IMR-90 (cell line): ENCODE data around the gene NEURL1B. TPM values are rescaled to one million over a fixed set of nuclear protein-coding genes. Genes with fewer than 3 reads are reported as not detected.

Source experiments
- ATAC-seq: fragments of 200-7000 bp; cut with Tn5 transposase; 2 replicates; pipeline ENCODE4 v1.9.1; 2020; ENCODE audit warnings: low read depth, mild to moderate bottlenecking, moderate library complexity
- BruUV-seq: library from RNA; stranded (reverse); fragments of 400-500 nt; replicated peaks from 2 replicates; lab custom pipeline; 2021; lab: Mats Ljungman, UMichigan
- CTCF ChIA-PET: fragments of 300-600 bp; formaldehyde crosslinking; extraction: SDS; loops from one replicate; lab custom pipeline; 2021; ENCODE audit warnings: antibody characterized with exemption; lab: Yijun Ruan, JAX
- POLR2A ChIA-PET: fragments of 300-600 bp; sonication (Branson Sonifier 250); formaldehyde crosslinking; loops from one replicate; lab custom pipeline; 2022; ENCODE audit warnings: antibody characterized with exemption; ENCODE audit not compliant: unreplicated experiment; lab: Charles Lee
- DNase-seq: peaks from one replicate; pipeline ENCODE4 v3.0.0; 2013
- H2AFZ ChIP-seq: replicated peaks from 2 replicates; pipeline ENCODE3; 2013; ENCODE audit warnings: low read length, mild to moderate bottlenecking; ENCODE audit not compliant: poor library complexity
- H2AK5ac ChIP-seq: 2 replicates; pipeline ENCODE4 v1.6.1; 2013; ENCODE audit warnings: low read depth, low read length, inconsistent platforms
- H2AK9ac ChIP-seq: replicated peaks from 2 replicates; pipeline ENCODE3; 2013; ENCODE audit warnings: mild to moderate bottlenecking, low read depth, low read length, moderate library complexity; ENCODE audit not compliant: poor library complexity
- H2BK120ac ChIP-seq: 2 replicates; pipeline ENCODE4 v1.6.1; 2013; ENCODE audit warnings: low read depth, low read length, inconsistent platforms
- H2BK15ac ChIP-seq: 3 replicates; pipeline ENCODE4 v1.6.1; 2013; ENCODE audit warnings: low read depth, low read length, inconsistent platforms
- H2BK20ac ChIP-seq: 2 replicates; pipeline ENCODE4 v1.6.1; 2013; ENCODE audit warnings: low read depth, mild to moderate bottlenecking, inconsistent platforms, low read length, moderate library complexity
- H2BK5ac ChIP-seq: 2 replicates; pipeline ENCODE4 v1.6.1; 2013; ENCODE audit warnings: mild to moderate bottlenecking, low read depth, low read length, inconsistent platforms; ENCODE audit not compliant: poor library complexity, severe bottlenecking
- H3K14ac ChIP-seq: replicated peaks from 2 replicates; pipeline ENCODE4 v1.6.1; 2013; ENCODE audit warnings: low read depth, low read length, inconsistent platforms
- H3K18ac ChIP-seq: 2 replicates; pipeline ENCODE4 v1.6.1; 2013; ENCODE audit warnings: low read depth, low read length, control low read depth
- H3K23ac ChIP-seq: 2 replicates; pipeline ENCODE4 v1.6.1; 2013; ENCODE audit warnings: low read depth, low read length, inconsistent platforms
- H3K27ac ChIP-seq: 2 replicates; pipeline ENCODE4 v1.5.1; 2013; ENCODE audit warnings: mild to moderate bottlenecking, control low read depth, low read length; ENCODE audit not compliant: insufficient read depth
- H3K27me3 ChIP-seq: 2 replicates; pipeline ENCODE4 v1.6.1; 2013; ENCODE audit warnings: low read length; ENCODE audit not compliant: control insufficient read depth, insufficient read depth
- H3K36me3 ChIP-seq: 2 replicates; pipeline ENCODE4 v1.6.1; 2013; ENCODE audit warnings: low read length, mixed read lengths; ENCODE audit not compliant: control insufficient read depth, insufficient read depth
- H3K4ac ChIP-seq: 2 replicates; pipeline ENCODE4 v1.6.1; 2013; ENCODE audit warnings: low read depth, low read length, inconsistent platforms
- H3K4me1 ChIP-seq: 2 replicates; pipeline ENCODE4 v1.6.1; 2013; ENCODE audit warnings: low read length, mixed read lengths; ENCODE audit not compliant: control insufficient read depth, insufficient read depth
- H3K4me2 ChIP-seq: 2 replicates; pipeline ENCODE4 v1.6.1; 2013; ENCODE audit warnings: low read depth, mild to moderate bottlenecking, control low read depth, low read length, moderate library complexity
- H3K4me3 ChIP-seq: 2 replicates; pipeline ENCODE4 v1.5.1; 2013; ENCODE audit warnings: low read depth, mild to moderate bottlenecking, control low read depth, low read length, moderate library complexity; ENCODE audit not compliant: insufficient read depth
- H3K56ac ChIP-seq: 2 replicates; pipeline ENCODE4 v1.6.1; 2013; ENCODE audit warnings: low read length, inconsistent platforms; ENCODE audit not compliant: insufficient read depth; ENCODE audit errors: extremely low read depth
- H3K79me1 ChIP-seq, 2 experiments: 2 replicates each; pipeline ENCODE4 v1.6.1; 2013; ENCODE audit warnings: low read length in 2 of 2, inconsistent platforms in 1 of 2, low read depth in 1 of 2
- H3K9ac ChIP-seq: 2 replicates; pipeline ENCODE4 v1.6.1; 2013; ENCODE audit warnings: low read depth, low read length, control low read depth
- H3K9me1 ChIP-seq: 2 replicates; pipeline ENCODE4 v1.6.1; 2013; ENCODE audit warnings: low read length, inconsistent platforms; ENCODE audit not compliant: insufficient read depth
- H3K9me3 ChIP-seq: 2 replicates; pipeline ENCODE4 v1.6.1; 2013; ENCODE audit warnings: low read length; ENCODE audit not compliant: control insufficient read depth, insufficient read depth
- H4K20me1 ChIP-seq: 2 replicates; pipeline ENCODE4 v1.6.1; 2013; ENCODE audit warnings: low read length, inconsistent platforms; ENCODE audit not compliant: insufficient read depth
- H4K5ac ChIP-seq: 2 replicates; pipeline ENCODE4 v1.6.1; 2013; ENCODE audit warnings: mild to moderate bottlenecking, low read depth, low read length, control low read depth
- H4K8ac ChIP-seq, 2 experiments: 2 replicates each; pipeline ENCODE4 v1.6.1; 2013; ENCODE audit warnings: low read depth in 2 of 2, low read length in 2 of 2, control low read depth in 1 of 2, inconsistent platforms in 1 of 2
- H4K91ac ChIP-seq: 2 replicates; pipeline ENCODE4 v1.6.1; 2013; ENCODE audit warnings: low read depth, low read length, inconsistent platforms; ENCODE audit not compliant: insufficient read depth
- CTCF ChIP-seq: conservative IDR thresholded peaks from 2 replicates; pipeline ENCODE4 v1.5.1; 2012; ENCODE audit warnings: mild to moderate bottlenecking, low read depth, low read length, improper control_type of control experiment
- MAFK ChIP-seq: IDR thresholded peaks from 2 replicates; pipeline ENCODE4 v1.6.1; 2012; ENCODE audit warnings: low read depth, low read length, improper control_type of control experiment
- RAD21 ChIP-seq: IDR thresholded peaks from 2 replicates; pipeline ENCODE4 v1.6.1; 2012; ENCODE audit warnings: low read length, improper control_type of control experiment
- SMC3 ChIP-seq: fragments of 150-350 bp; IDR thresholded peaks from 2 replicates; pipeline ENCODE4 v1.6.1; 2016; ENCODE audit warnings: low read depth, mild to moderate bottlenecking, antibody characterized with exemption, low read length, moderate library complexity
- WGBS, 2 experiments: methylation state at CpG; one replicate each; pipeline versions ENCODE4 v1.1.5 to v1.1.7; 2013; ENCODE audit warnings: missing lambda C conversion rate in 2 of 2; ENCODE audit not compliant: insufficient read length in 1 of 2; ENCODE audit errors: extremely low coverage in 2 of 2; 5-methylcytosine and 5-hydroxymethylcytosine counted together
- dilution Hi-C: fragments of 300-500 bp; cut with HindIII; formaldehyde crosslinking; loops from one replicate; pipeline ENCODE4 v1.14.3; 2018; ENCODE audit warnings: low sequenced_read_pairs; ENCODE audit not compliant: unreplicated experiment
- in situ Hi-C: fragments of 300-500 bp; cut with MboI; formaldehyde crosslinking; loops from 3 replicates; pipeline ENCODE4 v1.14.3; 2019; ENCODE audit warnings: low sequenced_read_pairs, inconsistent platforms, mixed read lengths
- intact Hi-C: fragments of 100-400 bp; cut with micrococcal nuclease; formaldehyde crosslinking; loops from 2 replicates; pipeline ENCODE4 v1.10.0; 2022
- polyA plus RNA-seq, 3 experiments: library from polyadenylated mRNA; depleted of rRNA; stranded (reverse); fragments of >200 nt; gene quantifications; 2 replicates each; pipeline ENCODE4 v1.2.3, GENCODE V29; 2012; ENCODE audit warnings: low replicate concordance in 1 of 3
- total RNA-seq: library from RNA; depleted of rRNA; stranded (reverse); fragments of >200 nt; gene quantifications from 2 replicates; pipeline ENCODE4 v1.2.3, GENCODE V29; 2012

NEURL1B gene
- total and polyA plus RNA-seq, 2 of the 4 experiments (the other 2 are of a cell fraction) = 1.8 to 2.8 TPM

- peaks cover 20% of the 10 kb centered on the region for H3K27me3 ChIP-seq
- H3K9me3 ChIP-seq = no peaks in the 10 kb centered on the region
- TF ChIP-seq SMC3 (no peak), CTCF (no peak), MAFK (no peak), RAD21 (no peak)
- no peak overlapping the region for H2BK5ac ChIP-seq
- H3K9me1 ChIP-seq = peaks cover 10% of the 10 kb centered on the region
- no peak overlapping the region for H3K4ac ChIP-seq
- H4K91ac ChIP-seq = no peak overlapping the region
- DNase-seq = no peak
- ChIA-PET CTCF (interaction anchor here (0.5 kb wide), 1 partner anchor 1578 kb away, joined by 9 read pairs; no protein-coding TSS in a partner anchor), POLR2A (no interaction called here)
- H3K14ac ChIP-seq = no peak overlapping the region
- dilution Hi-C loops (no loop called here), in situ Hi-C loops (no loop called here), intact Hi-C loops (no loop called here)
- no peaks in the 10 kb centered on the region for H3K36me3 ChIP-seq
- H4K20me1 ChIP-seq = peaks cover 6% of the 10 kb centered on the region; the same call in 1 of the 2 replicates
- no peak overlapping the region for H2BK120ac ChIP-seq
- H3K27ac ChIP-seq = no peak overlapping the region
- no peak overlapping the region for H3K4me3 ChIP-seq
- H3K23ac ChIP-seq = no peak overlapping the region
- no peak overlapping the region for H4K5ac ChIP-seq
- no peaks in the 10 kb centered on the region for H3K79me1 ChIP-seq
- no peak overlapping the region for H2AK9ac ChIP-seq
- H3K56ac ChIP-seq = no peak overlapping the region
- H2AK5ac ChIP-seq = no peak overlapping the region
- WGBS, 2 experiments = 75% methylated on average over 4 of the region's 14 CpGs; no CpG with 5 or more reads in 1 of the 2 experiments
- BruUV-seq = no TSS peak
- H2BK15ac ChIP-seq = no peak overlapping the region
- ATAC-seq = no peak
- H2BK20ac ChIP-seq = no peak overlapping the region
- no peak overlapping the region for H3K9ac ChIP-seq
- H2AFZ ChIP-seq = no peak overlapping the region
- no peak overlapping the region for H3K4me2 ChIP-seq
- peaks cover under 1% of the 10 kb centered on the region; the same call in 1 of the 2 replicates for H3K4me1 ChIP-seq
- no peak overlapping the region for H4K8ac ChIP-seq
- H3K18ac ChIP-seq = no peak overlapping the region
These were observed 43.3 kb upstream of the NEURL1B start for GRCh38 chr5:172597755-172598155.
